OCI-M1 (cell line): ENCODE measurements around the gene KCTD21.

Source experiments
- DNase-seq: peaks from one replicate; lab custom pipeline; 2025; lab: John Stamatoyannopoulos, UW

Gene KCTD21

GRCh38 chr11:78200553-78200952 is 12.1 kb upstream of the KCTD21 start:
- no peak for DNase-seq

DNA sequence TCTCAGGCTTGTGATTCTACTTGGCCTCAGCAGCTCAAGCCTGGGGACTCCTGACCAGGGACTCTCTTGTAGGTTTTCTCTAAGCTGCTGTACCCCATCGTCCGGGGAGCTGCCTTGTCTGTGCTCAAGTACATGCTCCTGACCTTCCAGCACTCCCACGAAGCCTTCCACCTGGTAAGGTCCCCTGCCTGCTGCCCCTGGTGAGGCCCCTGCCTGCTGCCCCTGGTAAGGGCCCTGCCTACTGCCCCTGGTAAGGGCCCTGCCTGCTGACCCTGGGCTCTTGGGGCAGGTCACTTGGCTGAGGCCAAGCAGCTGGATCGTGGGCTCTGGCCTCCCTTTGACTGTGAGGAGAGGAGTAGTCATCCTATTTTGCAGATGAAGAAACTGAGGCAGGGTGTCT is 11.6 kb upstream of the KCTD21 start:
- DNase-seq = no peak

- no peak for DNase-seq
Observed at GRCh38 chr11:78199653-78200015, 11.2 kb upstream of the KCTD21 start.

- no peak for DNase-seq
Observed at GRCh38 chr11:78199015-78199652, 10.7 kb upstream of the KCTD21 start.

DNA sequence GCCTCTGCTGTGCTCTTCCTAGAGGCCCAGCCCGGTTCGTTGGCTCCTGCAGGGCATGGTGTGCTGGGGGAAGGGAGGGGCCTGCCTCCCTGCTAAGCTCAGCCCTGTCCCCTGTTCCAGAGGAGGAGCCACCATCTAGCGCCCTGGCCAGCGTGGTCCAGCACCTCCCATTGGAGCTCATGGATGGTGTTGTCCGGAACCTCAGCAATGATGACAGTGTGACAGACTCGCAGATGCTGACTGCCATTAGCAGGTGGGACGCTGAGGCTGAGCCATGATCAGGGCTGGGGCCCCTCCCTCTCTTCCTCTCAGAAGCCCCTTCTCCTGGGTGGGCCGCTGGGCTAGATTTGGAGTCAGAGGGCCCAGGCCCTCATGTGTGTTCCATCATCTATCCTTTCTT is 9.4 kb upstream of the KCTD21 start:
- no peak for DNase-seq

GRCh38 chr11:78196661-78197091 is 8.2 kb upstream of the KCTD21 start:
- DNase-seq = no peak

DNA sequence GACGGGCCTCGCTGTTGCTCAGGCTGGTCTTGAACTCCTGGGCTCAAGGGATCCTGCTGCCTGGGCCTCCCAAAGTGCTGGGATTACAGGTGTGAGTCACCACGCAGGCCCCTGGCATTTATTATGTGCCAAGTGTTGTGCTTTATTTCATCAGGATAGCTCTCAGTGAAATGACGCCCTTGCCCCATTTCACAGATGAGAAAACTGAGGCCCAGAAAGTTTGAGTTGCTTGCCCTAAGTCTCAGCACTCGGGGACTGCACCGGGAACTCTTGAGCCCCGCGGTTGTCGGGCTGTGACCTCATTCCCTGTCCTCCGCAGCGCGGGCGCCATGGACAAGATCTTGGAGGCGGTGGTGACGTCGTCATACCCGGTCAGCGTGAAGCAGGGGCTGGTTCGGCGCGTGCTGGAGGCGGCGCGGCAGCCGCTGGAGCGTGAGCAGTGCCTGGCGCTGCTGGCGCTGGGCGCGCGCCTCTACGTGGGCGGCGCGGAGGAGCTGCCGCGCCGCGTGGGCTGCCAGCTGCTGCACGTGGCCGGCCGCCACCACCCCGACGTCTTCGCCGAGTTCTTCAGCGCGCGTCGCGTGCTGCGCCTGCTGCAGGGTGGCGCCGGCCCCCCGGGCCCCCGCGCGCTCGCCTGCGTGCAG is 7.6 kb upstream of the KCTD21 start:
- DNase-seq = no peak

GRCh38 chr11:78194490-78194889 is 6.1 kb upstream of the KCTD21 start:
- DNase-seq = no peak

DNA sequence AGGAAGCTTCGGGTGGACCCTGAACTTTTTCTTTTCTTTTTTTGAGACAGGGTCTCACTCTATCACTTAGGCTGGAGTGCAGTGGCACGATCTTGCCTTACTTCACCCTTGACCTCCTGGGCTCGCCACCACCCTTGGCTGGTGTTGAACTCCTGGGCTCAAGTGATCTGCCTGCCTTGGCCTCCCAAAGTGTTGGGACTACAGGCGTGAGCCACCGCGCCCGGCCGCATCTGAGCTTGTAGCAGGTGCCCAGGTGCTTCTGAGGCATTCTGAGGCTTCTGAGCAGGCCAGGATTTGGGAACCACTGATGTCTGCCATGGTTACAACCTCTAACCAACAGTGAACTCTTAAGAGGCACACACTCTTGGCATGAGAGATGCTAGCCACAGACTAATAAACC is 5.4 kb upstream of the KCTD21 start:
- DNase-seq = no peak

GRCh38 chr11:78192911-78193351 is 4.5 kb upstream of the KCTD21 start:
- DNase-seq = peak; percentile 92

GRCh38 chr11:78192223-78192719 is 3.8 kb upstream of the KCTD21 start:
- DNase-seq = peak; percentile 97

DNA sequence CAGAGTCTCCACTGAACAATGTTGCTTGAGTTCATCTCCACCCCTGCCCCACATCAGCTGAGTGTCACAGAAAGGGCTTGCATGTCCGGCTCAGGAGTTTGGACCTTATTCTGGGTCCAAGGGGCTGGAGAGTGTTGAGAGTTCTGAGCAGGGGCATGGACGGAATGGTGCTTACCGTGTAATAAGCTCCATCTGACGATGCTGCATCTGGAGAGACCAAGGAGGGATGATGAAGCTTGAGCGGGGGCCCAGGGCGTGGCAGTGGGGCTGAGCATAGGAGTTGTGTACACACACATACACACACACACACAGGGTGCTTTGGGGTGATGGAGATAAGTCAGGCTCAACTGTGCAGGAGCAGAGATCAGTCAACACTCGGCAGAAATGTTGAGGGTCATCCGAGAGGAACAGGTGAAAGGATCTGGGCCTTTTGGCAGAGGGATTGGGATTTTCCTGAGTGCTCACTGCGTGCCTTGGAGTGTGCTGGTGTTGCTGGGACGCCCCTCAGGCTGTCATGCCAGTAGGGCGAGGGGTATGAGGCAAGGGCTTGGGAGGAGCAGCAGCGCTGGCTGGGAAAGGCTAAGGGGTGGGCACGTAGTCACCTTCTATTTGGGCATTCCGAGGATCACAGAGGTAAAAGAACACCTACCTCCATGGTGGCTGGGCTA is 2.6 kb upstream of the KCTD21 start:
- DNase-seq = no peak

- peak; percentile 76 for DNase-seq
Observed at GRCh38 chr11:78190374-78190773, 1.9 kb upstream of the KCTD21 start.

GRCh38 chr11:78189851-78190250 is 1.4 kb upstream of the KCTD21 start:
- peak; percentile 76 for DNase-seq

DNA sequence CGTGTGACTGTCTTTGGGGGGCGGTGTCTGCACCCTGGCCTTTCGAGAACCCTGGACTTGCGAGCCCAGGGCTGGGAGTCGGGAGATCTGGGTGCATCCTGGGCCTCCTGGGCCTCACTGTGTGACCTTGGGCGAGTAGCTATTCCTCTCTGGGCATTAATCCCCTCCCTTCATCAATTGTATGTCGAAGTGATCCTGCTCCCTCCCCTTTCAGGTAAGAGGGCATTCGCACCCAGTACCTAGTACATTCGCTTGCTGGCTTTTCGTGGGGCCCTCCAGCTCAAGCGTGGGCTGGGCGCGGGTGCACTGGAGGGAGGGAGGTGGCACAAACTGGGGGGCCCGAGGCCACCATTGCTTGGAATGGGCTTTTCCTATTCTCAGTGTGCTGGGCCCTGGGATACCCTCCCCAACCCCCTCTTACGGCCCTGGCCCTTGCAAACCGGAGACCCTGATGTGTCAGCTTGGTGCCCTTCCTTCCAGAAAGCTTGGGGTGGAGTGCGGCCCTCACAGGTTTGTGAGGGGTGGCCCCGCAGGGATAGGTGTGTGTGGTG is 823 bp upstream of the KCTD21 start:
- DNase-seq = no peak

- DNase-seq = no peak
Observed at GRCh38 chr11:78187366-78188285, 800 bp downstream of the KCTD21 start.

GRCh38 chr11:78181185-78181584 is 7.2 kb downstream of the KCTD21 start:
- DNase-seq = peak; percentile 76

DNA sequence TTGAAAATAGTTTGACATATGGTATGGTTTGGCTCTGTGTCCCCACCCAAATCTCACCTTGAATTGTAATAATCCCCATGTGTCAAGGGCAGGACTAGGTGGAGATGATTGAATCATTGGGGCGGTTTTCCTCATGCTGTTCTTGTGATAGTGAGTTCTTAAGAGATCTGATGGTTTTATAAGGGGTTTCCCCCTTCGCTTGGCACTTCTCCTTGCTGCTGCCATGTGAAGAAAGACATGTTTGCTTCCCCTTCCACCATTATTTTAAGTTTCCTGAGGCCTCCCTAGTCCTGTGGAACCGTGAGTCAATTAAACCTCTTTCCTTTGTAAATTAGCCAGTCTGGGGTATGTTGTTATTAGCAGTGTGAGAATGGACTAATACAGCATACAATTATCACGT is 7.7 kb downstream of the KCTD21 start:
- no peak for DNase-seq

- DNase-seq = no peak
Observed at GRCh38 chr11:78179459-78180071, 8.9 kb downstream of the KCTD21 start.

DNA sequence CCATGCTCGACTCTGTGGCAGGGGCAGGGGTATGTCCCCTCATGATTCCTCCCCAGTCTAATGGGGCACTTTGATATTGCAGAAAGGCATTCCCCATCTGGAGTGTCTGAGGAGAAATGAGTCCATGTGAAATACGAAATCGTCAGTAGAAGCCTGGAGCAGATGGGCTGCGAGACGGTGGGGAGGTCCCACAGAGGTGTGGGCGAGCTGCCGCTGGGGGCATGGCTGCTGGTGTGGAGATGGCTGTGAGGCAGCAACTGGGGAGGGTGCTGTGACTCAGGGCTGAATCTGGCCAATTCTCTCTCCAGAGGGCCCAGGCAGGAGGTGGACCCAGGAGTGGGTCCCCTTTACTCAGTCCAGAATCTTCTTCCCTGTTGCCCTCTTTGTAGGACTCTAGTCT is 11.2 kb downstream of the KCTD21 start:
- DNase-seq = no peak

GRCh38 chr11:78176605-78177141 is 11.8 kb downstream of the KCTD21 start:
- no peak for DNase-seq
